OCI-M1 (cell line): Measurements from ENCODE around the gene RTN4RL1.
"Not testable (repeated sequence)": the region's sequence is repeated elsewhere in the genome, so short reads cannot be mapped to it uniquely, and the experiment has no call there.

ENCODE experiments used
- DNase-seq: peaks from one replicate; lab custom pipeline; 2025; lab: John Stamatoyannopoulos, UW

The RTN4RL1 gene

GRCh38 chr17:2003525-2003924 is 21.6 kb downstream of the RTN4RL1 start:
- no peak for DNase-seq

- DNase-seq = no peak
Measured at GRCh38 chr17:2002767-2003329, 22.3 kb downstream of the RTN4RL1 start.

- DNase-seq = no peak
Measured at GRCh38 chr17:1999557-2000251, 25.4 kb downstream of the RTN4RL1 start.

GRCh38 chr17:1997927-1998742 is 27.0 kb downstream of the RTN4RL1 start:
- no peak for DNase-seq

- DNase-seq = no peak
Measured at GRCh38 chr17:1997289-1997926, 27.7 kb downstream of the RTN4RL1 start.

DNA sequence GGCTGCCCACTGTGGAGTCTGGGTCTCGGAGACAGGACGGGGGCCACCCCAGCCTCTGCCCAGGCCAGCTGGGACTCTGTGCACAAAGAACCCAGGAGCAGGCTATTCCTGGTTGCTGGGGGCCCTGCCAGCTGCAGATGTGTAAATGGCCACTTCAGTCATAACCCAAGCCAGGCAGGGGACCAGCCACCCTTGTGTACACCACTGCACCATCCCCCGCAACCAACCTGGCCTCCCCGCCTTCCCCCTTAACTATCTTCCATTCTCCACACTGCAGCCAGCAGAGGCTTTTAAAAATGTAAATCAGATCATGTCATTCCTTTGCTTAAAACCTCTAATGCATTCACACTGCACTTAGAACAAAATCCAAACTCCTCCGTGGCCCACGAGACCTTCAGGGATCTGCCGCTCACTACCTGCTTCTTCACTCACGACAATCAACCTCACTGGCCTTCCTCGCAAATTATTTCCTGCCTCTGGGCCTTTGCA is 28.3 kb downstream of the RTN4RL1 start:
- DNase-seq = no peak

DNA sequence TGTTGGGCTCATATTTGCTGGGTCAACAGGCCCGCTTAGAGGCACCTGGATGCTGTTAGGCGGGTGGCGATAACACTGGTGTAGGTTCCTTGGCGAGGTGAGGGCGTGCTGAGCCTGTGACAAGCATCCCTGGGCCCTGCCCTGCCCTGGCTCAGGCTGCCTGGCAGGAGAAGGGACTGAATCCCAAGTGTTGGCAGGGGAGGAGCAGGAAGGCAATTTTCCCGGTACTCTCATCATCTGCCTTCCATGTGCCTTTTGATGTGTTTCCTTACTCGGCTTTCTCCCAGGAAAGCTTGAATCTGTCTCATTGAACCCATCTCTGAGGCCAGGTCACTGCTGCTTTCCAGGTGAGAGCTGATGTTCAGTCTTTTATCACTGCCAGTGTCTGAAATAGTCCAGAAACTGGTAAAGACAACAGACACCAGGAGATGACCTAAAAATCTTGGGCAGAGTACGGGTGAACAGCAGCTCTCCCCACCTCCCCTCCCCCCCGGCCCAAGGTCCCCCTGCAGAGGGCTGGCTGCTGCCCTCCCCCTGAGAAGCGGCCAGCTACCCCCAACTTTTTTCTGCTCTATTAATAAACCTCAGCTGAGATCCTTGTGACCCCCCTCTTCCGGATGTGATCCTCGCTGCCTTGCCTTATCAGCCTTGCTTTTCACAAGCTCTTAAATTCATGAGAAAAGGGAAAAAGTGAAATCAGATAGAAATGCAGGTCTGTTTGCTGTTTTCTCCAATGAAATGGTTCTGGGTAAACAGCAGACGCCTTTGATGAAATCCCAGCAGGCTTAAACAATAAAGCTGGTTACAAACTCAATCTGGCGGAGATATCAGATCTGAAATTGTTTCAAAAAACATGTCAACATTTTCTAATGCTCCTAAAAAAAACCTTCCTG is 29.0 kb downstream of the RTN4RL1 start:
- DNase-seq = no peak

- no peak for DNase-seq
Measured at GRCh38 chr17:1995321-1995892, 29.7 kb downstream of the RTN4RL1 start.

GRCh38 chr17:1994707-1995106 is 30.4 kb downstream of the RTN4RL1 start:
- no peak for DNase-seq

DNA sequence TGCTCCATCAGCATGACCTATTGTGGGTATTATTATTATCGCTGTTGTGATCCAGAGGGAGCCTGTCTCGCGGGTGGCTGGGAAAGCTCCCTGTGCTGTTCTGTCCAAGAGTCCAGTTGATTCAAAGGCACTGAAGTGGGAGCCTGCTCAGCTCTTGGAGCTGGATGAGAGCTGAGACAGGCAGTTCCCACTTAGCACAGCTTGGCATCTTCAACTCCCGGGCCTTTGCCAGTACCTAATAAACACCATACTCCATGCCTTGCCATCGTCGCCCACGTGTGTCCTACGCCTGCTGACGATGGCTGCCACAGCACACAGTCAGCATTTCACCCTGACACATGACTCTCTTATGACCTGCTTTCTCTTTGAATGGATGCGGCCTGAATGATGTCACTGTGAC is 32.6 kb downstream of the RTN4RL1 start:
- no peak for DNase-seq

DNA sequence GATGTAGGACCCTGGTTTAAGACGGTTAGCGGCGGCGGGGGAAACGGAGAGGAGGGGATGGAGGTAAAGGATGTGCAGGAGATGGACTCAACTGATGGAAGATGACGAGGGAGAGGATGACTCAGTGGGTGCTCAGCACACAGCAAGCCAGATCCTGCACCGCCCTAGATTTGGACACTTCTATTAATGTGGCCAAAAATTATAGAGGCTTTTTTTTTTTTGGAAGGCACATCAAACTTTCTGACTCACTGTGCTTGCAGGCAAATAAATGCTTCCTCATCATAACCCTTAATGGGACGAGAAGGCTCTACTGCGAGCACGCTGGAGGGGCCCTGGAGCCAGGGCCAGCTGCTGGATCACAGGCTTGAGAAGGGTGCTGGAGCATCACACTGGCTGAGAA is 36.0 kb downstream of the RTN4RL1 start:
- DNase-seq = no peak

DNA sequence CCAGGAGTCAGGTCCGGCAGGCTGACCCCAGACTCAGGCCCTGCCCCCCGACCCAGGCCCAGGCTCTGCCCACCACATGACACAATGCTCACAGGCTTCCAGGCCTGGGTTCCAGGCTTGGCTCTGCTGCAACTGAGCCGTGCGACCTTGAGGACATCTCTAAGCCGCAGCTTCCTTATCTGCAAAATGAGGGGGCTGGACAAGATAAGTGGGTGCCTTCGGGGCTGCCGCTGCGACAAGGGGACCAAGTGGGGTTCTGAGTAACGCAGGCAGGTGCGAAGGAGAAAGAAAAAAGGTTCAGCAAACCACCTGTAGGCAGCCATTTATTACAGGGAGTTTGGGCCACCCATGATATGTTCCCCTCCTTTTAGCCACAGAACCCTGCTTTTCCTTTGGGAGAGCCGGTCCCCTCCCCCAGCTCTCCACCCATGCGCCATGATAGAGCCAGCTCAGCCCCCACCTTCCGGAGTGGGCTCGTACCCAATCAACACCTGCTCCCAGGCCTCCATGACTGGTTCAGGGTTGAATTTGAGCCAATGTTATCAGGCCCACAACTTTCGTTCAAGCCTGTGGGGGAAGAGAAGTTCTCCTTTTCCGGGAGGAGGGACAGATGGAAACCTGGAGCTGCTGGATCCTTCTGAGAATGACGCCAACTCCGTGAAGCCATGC is 38.2 kb downstream of the RTN4RL1 start:
- peak; percentile 37 for DNase-seq

GRCh38 chr17:1985686-1986085 is 39.4 kb downstream of the RTN4RL1 start:
- no peak for DNase-seq

DNA sequence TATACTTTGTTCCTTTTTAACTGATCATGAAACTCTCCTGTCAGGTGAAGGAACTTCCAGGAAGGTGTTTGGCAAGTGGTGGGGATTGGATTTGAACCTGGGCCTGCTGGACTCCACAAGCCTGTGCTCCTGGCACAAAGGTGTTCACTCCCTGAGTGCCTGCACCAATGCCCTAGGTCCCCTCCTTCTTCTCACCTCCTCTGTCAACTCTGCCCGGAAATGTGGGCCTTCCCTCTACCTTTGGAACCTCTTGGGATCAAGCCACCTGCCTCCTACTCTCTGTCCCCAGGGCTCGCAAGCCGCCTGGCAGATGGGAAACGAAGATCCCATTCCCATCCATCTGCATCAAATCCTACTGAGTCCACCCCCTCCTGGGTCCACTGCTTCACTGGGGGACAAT is 40.0 kb downstream of the RTN4RL1 start:
- no peak for DNase-seq

- not testable (repeated sequence) for DNase-seq
Measured at GRCh38 chr17:1982793-1983366, 42.3 kb downstream of the RTN4RL1 start.

DNA sequence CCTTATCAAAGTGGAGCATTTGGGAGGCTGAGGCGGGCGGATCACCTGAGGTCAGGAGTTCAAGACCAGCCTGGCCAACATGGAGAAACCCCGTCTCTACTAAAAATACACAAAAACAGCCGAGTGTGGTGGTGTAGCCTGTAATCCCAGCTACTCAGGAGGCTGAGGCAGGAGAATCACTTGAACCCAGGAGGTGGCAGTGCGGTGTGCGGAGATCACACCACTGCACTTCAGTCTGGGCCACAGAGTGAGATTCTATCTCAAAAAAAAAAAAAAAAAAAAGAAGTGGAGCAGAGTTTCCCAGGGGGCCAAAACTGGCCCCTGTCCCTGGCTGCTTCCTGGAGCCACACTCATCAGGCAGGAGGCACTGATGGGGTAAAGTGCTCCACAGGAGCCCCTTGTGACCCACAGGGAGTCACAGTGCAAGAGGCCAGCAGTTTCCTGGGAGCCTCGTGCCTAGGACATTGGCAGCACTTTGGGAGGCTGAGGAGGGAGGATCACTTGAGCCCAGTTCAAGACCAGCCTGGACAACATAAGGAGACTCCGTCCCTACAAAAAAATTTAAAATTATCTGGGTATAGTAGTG is 44.4 kb downstream of the RTN4RL1 start:
- DNase-seq = no peak

DNA sequence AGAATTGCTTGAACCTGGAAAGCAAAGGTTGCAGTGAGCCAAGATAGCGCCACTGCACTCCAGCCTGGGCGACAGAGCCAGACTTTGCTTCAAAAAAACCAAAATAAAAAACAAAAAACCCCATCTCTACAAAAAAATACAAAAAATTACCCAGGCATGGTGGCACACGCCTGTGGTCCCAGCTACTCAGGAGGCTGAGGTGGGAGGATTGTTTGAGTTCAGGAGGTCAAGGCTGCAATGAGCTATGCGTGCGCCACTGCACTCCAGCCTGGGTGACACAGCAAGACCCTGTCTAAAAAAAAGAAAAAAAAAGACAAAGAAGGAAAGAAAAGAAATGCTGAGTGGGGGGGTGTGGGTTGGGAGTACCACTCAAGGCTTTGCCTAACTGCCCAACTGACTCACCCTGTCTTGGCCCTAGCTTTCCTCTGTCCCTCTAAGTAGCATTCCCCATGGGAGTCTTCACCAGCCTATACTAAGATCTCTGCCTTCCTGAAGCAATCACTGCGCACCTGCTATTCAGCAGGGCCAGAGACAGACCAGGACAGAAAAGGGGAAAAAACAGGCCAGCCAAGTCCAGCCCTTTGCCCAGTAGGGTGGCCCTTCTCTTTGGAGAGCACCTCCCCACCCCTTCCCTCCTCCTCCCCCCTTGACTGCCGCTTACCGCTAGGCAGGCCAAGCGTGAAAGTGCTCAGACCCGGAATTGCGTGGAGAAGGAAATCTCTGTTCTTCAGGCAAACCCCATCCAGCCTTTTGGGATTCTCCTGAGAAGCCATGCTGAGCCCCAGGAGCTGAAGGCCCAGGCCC is 45.8 kb downstream of the RTN4RL1 start:
- DNase-seq = no peak

GRCh38 chr17:1978396-1978949 is 46.7 kb downstream of the RTN4RL1 start:
- DNase-seq = no peak
